Hypothalamus (tissue), 51 donors: ENCODE data around the gene GGTA1.
"Not testable (repeated sequence)": the region's sequence is repeated elsewhere in the genome, so short reads cannot be mapped to it uniquely, and the experiment has no call there.

ENCODE experiments used
- DNase-seq, 51 donors: peaks; one replicate each; lab custom pipeline; 2025; lab: John Stamatoyannopoulos, UW

Gene GGTA1

DNA sequence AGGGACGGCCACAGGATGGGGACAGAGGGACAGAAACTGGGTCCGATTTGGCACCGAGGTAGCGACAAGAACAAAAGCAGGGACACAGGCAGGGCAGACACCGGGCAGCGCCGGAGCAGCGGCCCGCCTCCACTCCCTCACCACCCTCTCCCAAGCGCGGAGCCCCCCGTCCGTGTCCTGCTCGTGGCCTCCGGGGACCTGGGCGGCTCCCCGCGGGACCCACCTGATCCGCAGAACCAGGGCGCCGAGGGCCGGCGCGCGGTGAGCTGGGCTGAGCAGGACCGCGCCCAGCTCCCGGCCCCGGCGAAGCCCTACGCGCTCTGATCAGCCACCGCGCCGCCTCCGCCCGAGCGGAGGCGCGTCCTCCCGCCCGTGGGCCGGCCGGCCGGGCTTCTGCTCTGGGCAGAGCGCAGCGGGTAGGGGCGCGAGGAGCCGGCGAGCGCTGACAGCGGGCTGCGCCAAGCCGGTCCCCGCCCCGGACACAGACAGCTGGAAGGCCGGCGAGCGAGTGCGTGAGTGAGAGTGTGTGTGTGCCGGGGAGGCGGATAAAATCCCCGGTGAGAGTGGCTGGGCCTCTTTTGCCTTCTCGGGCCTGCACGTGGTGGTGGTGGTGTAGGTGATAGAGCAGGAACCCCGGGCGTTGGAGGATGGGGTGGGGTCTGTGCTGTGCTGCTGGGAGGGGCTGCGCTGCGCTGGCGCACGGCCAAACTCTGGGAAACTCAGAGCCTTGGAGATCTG is at the start of gene GGTA1:
Gene GGTA1, minus strand, starts transcription at position 418 of the 738 bp plus-strand sequence. CDS start 31,922 bp downstream, outside the sequence.
- peak in 16 of 51 donors; percentile 7 to 57 (median 32) for DNase-seq

DNA sequence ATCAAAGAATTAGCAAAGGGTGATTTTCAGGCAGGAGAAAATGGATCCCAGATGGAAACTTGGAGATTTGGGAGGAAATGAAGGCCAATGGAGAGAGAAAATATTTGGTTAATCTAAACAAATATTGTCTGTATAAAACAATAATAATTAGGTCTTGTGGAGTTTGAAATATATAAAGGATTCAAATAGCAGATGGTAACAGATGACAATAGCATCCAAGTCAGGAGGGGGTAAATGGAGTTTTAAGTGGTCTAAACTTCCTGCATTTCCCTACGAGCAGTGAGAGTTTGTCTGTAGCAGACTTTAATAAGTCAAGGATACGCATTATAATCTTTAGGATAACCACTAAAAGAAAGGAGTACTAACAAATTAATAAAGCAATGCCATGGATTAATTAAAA is 49.0 kb upstream of the GGTA1 start:
- no peak for DNase-seq

DNA sequence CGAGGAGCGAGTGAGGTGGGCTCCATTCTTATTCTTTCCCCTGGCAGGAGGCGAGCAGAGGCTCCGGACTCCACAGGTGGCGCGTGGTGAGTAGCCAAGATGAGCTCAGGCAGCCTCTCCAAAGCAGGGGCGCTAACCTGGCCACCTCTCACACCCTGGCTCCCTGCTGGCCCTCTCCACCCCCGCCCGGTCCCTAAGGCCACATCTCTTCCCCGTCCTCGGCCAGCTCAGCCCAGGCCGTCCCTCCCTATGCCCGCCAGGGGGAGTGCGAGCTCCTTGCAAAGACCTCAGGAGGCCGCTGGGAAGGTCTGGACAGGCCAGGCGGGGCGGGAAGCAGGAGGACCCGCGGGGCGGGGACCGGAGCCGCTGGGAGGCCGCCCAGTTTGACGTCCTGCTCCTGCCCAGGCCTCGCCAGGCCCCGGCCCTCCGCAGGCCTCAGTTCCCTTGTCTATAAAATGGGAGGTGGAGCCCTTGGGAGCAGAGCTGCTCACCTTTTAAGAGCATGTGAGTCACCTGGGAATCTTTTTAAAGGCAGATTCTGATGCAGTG is 46.3 kb upstream of the GGTA1 start:
- peak in 50 of 51 donors; percentile 44 to 96 (median 85) for DNase-seq

DNA sequence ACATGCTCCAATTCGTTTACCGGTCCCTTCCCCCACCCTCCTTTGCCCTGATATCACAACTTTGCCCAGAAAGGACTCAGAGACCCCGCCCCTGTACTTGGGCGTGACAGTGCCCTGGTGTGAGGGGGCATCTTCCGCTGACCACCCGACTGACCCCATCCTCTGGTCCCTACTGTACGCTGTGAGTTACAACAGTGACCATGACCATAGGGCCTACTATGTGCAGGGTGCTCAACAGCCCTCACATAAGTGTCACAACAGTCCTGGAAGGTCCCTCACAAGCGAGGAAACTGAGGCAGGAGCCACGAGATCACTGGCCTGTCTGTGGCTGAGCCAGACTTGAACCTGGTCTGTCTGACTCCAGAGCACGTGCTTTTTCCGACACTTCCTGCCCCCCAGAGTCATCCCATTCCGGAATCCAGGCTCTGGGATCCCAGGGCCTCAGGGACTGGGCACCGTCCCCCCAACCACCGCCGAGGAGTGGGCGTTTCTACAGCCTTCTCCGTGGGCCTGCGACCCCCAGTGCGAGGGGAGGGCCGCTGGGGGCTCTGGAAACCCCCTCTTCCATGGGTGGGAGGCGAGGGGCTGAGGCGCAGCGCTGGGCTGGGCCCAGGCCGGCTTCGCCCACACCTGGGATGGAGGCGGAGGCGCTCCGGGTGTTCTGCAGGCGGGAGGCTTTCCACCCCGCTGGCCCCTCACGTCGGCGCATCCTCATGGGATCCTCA is 45.7 kb upstream of the GGTA1 start:
- no peak for DNase-seq

DNA sequence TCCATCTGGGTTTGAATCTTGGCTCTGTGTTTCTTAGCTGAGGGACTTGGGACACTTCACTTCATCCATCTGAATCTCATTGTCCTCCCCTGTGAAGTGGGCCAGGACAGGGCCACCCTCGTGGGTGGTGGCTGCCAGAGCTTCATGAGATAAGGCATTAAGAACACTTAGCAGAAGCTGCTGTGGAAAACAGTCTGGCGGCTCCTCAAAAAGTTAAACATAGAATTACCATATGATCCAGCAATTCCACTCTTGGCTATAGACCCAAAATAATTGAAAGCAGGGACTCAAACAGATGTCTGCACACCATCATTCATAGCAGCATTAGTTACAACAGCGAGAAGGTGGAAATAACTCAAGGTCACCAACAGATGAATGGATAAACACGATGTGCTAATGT is 42.4 kb upstream of the GGTA1 start:
- no peak for DNase-seq

DNA sequence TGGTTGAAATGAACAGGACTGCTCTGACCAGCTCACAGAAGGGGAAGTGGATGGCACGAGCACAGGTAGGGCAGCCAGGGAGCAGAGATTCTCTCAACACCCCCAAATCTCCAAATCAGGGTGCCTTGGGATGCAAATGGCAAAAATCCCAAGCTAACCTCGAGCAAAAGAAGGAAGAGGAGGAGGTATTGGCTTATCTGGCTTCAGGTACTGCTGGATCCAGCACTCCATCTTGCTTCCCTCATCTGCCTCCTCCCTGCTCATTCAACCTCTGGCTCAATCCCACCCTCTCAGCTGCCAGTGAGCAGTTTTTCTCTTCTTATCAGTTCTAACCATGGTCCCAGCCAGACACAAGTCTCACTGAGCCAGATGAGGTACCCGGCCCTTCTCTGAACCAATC is 41.6 kb upstream of the GGTA1 start:
- no peak for DNase-seq

DNA sequence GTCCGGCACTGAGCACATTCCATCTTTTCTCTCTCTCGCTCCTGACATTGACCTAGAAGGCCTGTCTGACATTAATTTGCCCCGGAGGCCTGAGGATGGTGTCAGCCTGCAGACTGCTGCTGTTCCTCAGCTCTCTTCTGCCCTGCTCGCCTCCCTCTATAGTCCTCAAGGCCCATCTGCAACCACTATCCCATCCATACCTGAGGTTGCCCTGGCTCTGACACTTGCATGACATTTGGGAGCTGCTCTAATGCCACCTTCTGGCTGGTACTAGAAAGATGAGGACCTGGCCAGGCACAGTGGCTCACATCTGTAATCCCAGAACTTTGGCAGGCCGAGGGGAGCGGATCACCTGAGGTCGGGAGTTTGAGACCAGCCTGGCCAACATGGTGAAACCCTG is 38.6 kb upstream of the GGTA1 start:
- peak in 1 of 51 donors; percentile 5 for DNase-seq

DNA sequence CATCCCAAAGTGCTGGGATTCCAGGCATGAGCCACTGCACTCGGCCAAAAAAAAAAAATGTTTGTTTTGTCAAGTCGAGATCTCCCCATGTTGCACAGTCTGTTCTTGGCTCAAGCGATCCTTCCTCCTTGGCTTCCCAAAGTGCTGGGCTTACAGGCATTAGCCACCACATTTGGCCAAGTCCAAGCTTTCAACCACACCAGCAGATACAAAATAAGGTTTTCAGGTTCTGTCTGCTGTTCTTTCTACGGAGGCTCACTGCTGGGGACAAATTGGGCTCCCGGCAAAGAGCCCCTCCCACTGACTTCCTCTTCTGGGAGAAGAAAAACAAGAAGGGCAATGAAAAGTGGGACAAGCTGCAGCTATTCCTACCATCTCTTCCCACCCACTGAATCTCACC is 37.6 kb upstream of the GGTA1 start:
- DNase-seq, result peak in 1 of 51 donors; percentile 10

DNA sequence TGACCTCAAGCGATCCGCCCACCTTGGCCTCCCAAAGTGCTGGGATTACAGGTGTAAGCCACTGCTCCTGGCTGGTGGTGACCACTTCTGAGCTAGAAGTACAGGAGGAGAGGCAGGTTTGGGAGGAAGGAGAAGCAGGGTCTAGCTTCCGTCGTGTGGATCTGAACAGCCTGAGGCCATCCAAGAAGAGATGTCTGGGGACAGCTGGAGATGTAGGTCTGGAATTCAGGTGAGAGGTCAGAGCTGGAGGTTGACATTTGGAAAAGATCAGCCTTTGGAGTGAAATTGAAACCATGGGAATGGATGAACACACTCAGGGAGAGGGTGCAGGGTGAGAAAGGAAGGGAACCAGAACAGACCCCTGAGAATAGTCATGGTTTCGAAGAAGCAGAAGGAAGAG is 33.2 kb upstream of the GGTA1 start:
- no peak for DNase-seq

DNA sequence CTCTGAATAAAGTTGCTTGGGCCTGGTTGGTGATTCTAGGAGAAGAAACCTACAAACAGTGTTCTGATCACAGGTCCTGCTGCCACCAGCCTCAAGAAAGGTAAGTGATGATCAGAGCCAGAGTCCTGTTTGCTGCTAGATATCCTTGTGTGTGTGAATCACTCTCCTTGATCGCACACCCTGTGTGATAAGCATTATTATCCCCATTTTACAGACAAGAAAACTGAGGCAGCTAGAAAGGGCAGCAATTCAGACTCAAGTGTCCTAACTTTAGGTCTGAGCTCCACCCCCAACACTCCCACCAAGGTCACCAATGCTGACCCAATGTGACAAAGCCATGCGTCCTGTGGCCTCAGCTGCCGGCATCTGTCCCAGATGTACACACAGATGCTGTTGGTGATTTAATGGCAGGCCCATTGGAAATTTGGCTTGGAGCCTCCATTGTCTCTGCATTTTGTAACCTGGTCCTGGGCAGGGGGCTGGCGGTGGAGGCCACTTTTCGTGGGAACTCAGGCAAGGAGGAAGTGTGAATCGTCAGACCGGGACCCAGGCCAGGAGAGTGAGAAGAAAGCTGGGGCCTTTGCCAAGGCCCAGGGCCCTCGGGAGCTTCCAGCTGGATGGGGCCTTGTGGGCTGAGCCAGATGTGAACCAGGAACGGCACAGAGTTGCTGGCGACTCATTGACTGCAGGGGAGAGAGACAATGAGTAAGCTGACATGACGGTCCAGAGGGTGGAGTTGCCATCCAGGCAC is 29.8 kb upstream of the GGTA1 start:
- DNase-seq, result peak in 40 of 51 donors; percentile 7 to 79 (median 55)

DNA sequence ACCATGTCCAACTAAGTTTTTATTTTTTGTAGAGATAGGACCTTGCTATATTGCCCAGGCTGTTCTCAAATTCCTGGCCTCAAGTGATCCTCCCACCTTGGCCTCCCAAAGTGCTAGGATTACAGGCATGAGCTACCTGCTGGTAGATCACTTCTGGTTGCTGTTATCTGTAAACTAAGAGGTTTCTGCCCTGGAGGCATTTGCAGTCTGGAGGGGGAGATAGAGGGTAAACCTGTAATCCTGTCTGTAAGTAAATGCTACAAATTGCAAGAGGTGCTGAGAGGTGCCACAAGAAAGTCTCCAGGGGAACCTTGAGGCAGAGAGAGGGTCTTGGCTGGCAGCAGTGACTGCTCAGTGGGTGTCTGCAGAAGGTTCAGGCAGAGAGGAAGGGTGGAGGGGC is 29.0 kb upstream of the GGTA1 start:
- DNase-seq, result no peak

DNA sequence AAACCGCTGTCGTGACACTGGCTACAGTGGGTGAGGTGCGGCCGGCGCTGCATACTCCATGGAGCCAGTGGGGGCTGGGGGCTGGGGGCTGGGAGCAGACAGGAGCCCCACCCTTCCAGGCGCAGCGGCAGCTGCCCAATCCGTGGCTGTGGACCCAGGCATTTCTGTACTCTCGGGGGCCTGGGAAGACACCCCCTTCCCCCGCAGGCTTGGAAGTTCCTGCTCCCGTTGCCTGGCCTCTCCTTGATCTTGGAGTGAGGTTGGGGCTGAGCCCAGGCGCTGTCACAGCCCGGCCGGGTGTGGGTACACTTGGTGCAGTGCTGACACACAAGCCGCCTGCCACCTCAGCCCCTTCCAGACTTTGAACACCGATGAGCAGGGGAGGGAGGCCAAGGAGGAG is 27.7 kb upstream of the GGTA1 start:
- no peak for DNase-seq

DNA sequence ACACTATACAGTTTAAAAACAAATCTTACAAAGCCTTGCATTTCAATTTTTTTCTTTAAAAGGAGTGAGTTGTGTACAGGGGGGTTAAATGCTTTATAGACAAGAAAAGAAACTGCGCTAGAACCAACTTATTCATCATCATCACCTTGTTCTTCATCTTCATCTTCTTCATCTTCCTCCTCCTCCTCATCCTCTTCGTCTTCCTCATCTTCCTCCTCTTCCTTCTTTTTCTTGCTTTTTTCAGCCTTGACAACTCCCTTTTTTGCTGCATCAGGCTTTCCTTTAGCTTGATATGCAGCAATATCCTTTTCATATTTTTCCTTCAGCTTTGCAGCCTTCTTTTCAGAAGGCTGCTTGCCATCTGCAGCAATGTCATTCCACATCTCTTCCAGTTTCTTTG is 20.0 kb upstream of the GGTA1 start:
- DNase-seq, result not testable (repeated sequence)

DNA sequence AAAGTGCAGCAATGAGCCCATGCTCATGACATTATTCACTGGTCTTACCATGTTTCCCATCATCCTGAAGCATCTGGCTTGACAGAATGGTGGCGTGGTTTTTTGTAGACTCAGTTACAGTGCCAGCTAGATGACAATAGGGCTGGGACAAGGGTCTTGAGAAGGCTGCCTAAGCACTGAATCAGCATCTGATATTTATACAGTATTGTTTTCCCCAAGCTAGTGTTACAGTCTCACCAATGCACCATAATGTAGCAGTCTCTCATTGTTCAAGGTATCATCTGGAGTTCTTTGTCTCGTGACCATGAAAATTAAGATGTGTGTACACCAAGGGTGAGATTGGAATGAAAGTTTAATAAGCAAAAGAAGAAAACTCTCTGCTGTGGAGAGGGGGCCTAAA is 19.0 kb upstream of the GGTA1 start:
- no peak for DNase-seq

DNA sequence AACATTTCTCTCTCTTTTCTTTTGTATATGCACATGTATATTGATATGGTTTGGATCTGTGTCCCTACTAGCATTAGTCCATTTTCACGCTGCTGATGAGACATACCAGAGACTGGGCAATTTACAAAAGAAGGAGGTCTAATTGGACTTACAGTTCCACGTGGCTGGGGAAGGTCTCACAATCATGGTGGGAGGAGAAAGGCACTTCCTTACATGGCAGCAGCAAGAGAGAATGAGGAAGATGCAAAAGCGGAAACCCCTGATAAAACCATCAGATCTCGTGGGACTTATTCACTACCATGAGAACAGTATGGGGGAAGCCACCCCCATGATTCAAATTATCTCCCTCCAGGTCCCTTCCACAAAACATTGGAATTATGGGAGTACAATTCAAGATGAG is 13.5 kb upstream of the GGTA1 start:
- DNase-seq, result not testable (repeated sequence)

DNA sequence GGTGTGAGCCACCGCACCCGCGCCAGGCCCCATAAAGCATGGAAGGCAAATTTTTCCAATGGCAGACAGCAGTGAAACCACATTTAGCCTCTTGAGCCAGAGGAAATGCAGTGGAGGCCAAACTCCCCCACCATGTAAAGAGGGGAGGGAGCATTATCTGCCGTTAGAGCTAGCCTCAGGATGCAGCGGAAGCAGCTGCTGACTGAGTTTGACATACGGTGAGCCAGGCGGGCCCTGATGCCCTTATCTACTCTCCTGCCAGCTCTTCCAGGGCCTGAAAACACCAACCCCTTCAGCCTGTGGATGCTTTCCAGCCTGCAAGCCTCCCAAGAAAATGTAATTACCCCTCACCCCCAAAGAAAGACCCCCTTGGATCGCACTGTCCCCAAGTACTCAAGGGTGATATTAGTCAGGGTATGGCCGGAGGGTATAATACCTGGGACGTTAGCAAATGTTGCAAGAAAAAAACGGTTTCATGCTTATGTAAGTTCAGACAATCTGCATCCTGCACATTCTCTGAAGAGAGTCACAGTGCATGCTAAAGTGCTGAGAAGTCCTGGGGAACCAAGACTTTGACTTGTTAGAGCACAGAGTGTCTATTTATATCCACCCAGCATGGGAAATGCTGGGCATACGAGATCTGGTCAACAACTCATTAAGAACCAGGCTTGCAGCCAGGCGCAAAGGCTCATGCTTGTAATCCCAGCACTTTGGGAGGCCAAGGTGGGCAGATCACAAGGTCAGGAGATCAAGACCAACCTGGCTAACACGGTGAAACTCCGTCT is 11.3 kb upstream of the GGTA1 start:
- peak in 3 of 51 donors; percentile 5 to 35 (median 25) for DNase-seq

DNA sequence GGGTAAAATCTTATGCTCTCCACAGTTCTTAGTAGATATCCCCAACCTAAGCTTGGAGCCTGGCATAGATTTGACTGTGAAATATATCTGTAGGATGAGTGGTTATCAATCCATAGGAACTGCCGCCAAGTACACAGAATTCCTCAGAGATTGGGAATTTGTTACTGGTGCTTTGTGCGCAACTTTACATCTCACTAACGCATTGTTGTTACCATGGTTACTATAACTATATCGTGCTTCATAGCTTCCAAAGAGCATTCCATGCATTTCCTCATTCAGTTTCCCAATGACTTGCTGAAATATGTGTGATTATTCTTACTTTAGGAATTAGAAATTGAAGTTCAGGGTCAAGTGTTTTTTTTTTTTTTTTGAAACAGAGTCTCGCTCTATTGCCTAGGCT is 9.5 kb upstream of the GGTA1 start:
- no peak for DNase-seq

DNA sequence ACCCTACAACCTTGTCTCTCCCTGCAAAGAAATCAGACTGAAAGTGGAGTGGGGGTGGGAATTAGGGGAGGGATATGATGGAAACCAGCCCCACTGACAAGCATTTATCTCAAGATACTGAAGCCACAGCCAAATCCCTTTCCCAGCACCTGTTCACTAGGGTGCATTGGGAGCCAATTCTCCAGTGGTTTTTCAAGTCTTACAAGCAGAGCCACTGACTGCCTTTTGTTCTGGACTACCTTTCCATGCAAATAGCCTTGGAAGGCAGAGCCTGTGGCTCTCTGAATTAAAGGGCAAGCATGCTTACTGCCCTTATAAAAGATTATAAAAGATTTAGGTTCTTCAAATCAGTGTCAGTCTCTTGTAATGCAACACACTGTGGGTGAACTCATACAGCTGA is 8.8 kb upstream of the GGTA1 start:
- no peak for DNase-seq

DNA sequence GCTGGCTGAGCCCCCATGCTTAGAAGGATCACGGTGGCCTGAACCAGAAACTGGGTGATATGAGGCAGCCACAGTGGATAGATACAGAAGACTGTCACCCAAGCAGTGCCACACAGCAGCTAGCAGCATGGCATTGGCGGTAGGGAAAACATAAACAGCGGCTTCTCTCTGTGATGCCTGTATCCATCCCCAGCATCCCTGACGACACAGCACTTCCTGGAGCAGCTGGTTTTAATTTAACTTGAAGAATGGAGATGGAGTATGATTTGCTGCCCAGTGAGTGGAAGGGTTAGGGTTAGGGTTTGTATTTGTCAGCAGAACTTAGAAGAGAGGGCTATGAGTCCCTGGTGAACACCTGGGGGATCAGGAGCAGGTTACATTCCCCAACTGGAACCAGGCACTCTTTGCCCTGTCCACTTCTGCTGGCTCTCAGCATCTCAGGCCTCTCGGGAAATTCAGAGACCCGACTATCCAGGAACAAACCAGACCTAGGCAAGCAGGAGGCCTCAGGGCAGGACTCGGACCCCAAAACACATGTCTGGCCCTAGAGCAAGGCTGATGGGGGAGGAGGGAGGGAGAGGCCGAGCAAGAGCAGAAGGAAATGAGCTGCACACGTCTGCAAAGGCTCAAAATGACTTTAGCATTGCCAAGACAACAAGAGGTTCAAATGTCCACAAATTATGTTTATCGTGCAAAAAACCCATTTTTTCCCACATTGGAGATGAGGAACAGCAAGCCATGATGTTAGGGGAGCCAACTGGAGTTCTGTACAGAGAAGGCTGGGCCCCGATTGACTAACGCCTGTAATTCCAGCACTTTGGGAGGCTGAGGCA is 6.5 kb upstream of the GGTA1 start:
- DNase-seq, result no peak
